Heart left ventricle (tissue), 13 donors: ENCODE data around the gene SLC38A10.

Experiments used
- CTCF ChIP-seq, 12 donors: fragments of 200-600 bp; sonication (generic) in 4 of 12; IDR thresholded peaks; one replicate each; pipeline versions ENCODE4 v1.5.0 to v1.8.0; 2018 to 2022; ENCODE audit warnings: antibody characterized with exemption in 12 of 12, mild to moderate bottlenecking in 5 of 12
- POLR2A ChIP-seq, 2 donors: fragments of 450-650 bp; IDR thresholded peaks; one replicate each; pipeline ENCODE4 v1.6.1; 2017; ENCODE audit warnings: antibody characterized with exemption in 2 of 2, mild to moderate bottlenecking in 2 of 2, moderate library complexity in 2 of 2
- donor health status: ischemic (EF 13 %, LVEDD 7.1; RV severe dilation, severe dysfunction).
- donor health status: DM: no; HTN: yes; CAD: no.
- donor health status: DM: no; HTN: no; CAD: no.
- donor health status: ischemic (EF 25% LVEDD 6.9; RV normal size, moderate dysfunction).
- donor health status: ischemic (EF 25% LVEDD 5.7; RV mildly dilated, moderate dysfunction).
- donor health status: ischemic (EF 35%, LVEDD 5.7; RV mildly dilated, moderate dysfunction).
- donor health status: nonischemic (EF 11% LVEDD 7.7; RV severe dilation, severe dysfunction).
- donor health status: DM: yes; HTN: yes; CAD: no.
- donor health status: PGD.
- donor health status: ischemic (EF 29% LVEDD 5.4; RV normal size, mild dysfunction).
- donor health status: nonischemic (EF 23%, LVEDD 6.1; RV moderate dilation, normal function).

GRCh38 chr17:81238490-81238814 lies 56.7 kb downstream of the SLC38A10 start:
- TF ChIP-seq POLR2A (IDR thresholded peaks at IDR 0.05) = no peak
- TF ChIP-seq CTCF (IDR thresholded peaks at IDR 0.05) = no peak
